Airway epithelial cell (primary cell): ENCODE data around the gene FICD. TPM values are rescaled to one million over a fixed set of nuclear protein-coding genes. Genes with fewer than 3 reads are reported as not detected.

ENCODE experiments used
- total RNA-seq: library from RNA; depleted of rRNA; stranded (reverse); fragments of >200 nt; gene quantifications from 2 replicates; pipeline ENCODE4 v1.2.3, GENCODE V29; 2015

Gene FICD
- 0.70 and 3.7 TPM in 2 replicates for total RNA-seq

GRCh38 chr12:108514973-108515814 lies at the start of gene FICD:
Gene FICD (plus strand): TSS chr12:108515277. CDS start chr12:108516973, 1,696 bp downstream.

GRCh38 chr12:108560752-108561719 lies 46.0 kb downstream of the FICD start, which contains the start of gene SART3:
Gene SART3 (minus strand): TSS chr12:108561173. CDS start chr12:108561154, 19 bp downstream.

GRCh38 chr12:108562348-108563135 lies 47.5 kb downstream of the FICD start, which contains the start of gene ISCU:
Gene ISCU (plus strand): TSS chr12:108562596. CDS start chr12:108562623, 27 bp downstream.

Other genes starting within 250 kb of the FICD start
- gene CMKLR1, start 176.0 kb upstream of the FICD start, total RNA-seq: not detected in 2 replicates
- gene SART3, start 45.9 kb downstream of the FICD start, total RNA-seq: 38.4 and 43.1 TPM in 2 replicates
- 80.0 and 109 TPM in 2 replicates for gene ISCU, start 47.3 kb downstream of the FICD start, total RNA-seq
- 0.05 and 0.35 TPM in 2 replicates for gene TMEM119, start 82.8 kb downstream of the FICD start, total RNA-seq
- gene SELPLG, start 118.6 kb downstream of the FICD start, total RNA-seq: 0.28 and 0.42 TPM in 2 replicates
- 123 and 141 TPM in 2 replicates for gene CORO1C, start 216.2 kb downstream of the FICD start, total RNA-seq